ENCODE measurements around the gene WDR48. TPM values are rescaled to one million over a fixed set of nuclear protein-coding genes. Genes with fewer than 3 reads are reported as not detected.

The WDR48 gene
- total RNA-seq, 1 donor from 2014 or later, result 36.7 TPM

GRCh38 chr3:39064646-39065045 lies 12.8 kb downstream of the WDR48 start:
- TF ChIP-seq CTCF (IDR thresholded peaks at IDR 0.05), result no peak
- Histone ChIP-seq H3K4me3 (no peak overlapping the region), H3K27ac (no peak overlapping the region), H3K27me3 (no peaks in the 10 kb centered on the region), H3K4me1 (no peaks in the 10 kb centered on the region), H3K9me3 (no peaks in the 10 kb centered on the region), H3K36me3 (peaks cover 41% of the 10 kb centered on the region)
- DNase-seq, result no peak
- intact Hi-C loops (cut with DNase I), result no loop called here
- ATAC-seq, result no peak

- ATAC-seq (peak; percentile 82), DNase-seq (no peak)
- no peaks in the 10 kb centered on the region for H3K9me3 ChIP-seq
- H3K4me1 ChIP-seq, result no peaks in the 10 kb centered on the region
- H3K36me3 ChIP-seq, result peaks cover 46% of the 10 kb centered on the region
- intact Hi-C loops (cut with DNase I), result no loop called here
- TF ChIP-seq CTCF (IDR thresholded peaks at IDR 0.05), result no peak
- no peaks in the 10 kb centered on the region for H3K27me3 ChIP-seq
- H3K27ac ChIP-seq, result no peak overlapping the region
- H3K4me3 ChIP-seq, result no peak overlapping the region
These were observed 13.4 kb downstream of the WDR48 start for GRCh38 chr3:39065197-39065596.

GRCh38 chr3:39067286-39067685 lies 15.5 kb downstream of the WDR48 start:
- no peak overlapping the region for H3K27ac ChIP-seq
- no peaks in the 10 kb centered on the region for H3K27me3 ChIP-seq
- H3K4me1 ChIP-seq, result no peaks in the 10 kb centered on the region
- TF ChIP-seq CTCF (IDR thresholded peaks at IDR 0.05), result no peak
- H3K36me3 ChIP-seq, result peaks cover 62% of the 10 kb centered on the region
- H3K9me3 ChIP-seq, result no peaks in the 10 kb centered on the region
- intact Hi-C loops (cut with DNase I), result no loop called here
- ATAC-seq (no peak), DNase-seq (no peak)
- no peak overlapping the region for H3K4me3 ChIP-seq

GRCh38 chr3:39068556-39068955 lies 16.7 kb downstream of the WDR48 start:
- no peaks in the 10 kb centered on the region for H3K27me3 ChIP-seq
- DNase-seq (no peak), ATAC-seq (no peak)
- H3K4me3 ChIP-seq, result no peak overlapping the region
- no peak overlapping the region for H3K27ac ChIP-seq
- intact Hi-C loops (cut with DNase I), result no loop called here
- H3K9me3 ChIP-seq, result no peaks in the 10 kb centered on the region
- peaks cover 72% of the 10 kb centered on the region for H3K36me3 ChIP-seq
- TF ChIP-seq CTCF (IDR thresholded peaks at IDR 0.05), result no peak
- H3K4me1 ChIP-seq, result no peaks in the 10 kb centered on the region

- H3K27me3 ChIP-seq, result no peaks in the 10 kb centered on the region
- no peaks in the 10 kb centered on the region for H3K9me3 ChIP-seq
- peaks cover 75% of the 10 kb centered on the region for H3K36me3 ChIP-seq
- H3K4me3 ChIP-seq, result no peak overlapping the region
- no peak for TF ChIP-seq CTCF (IDR thresholded peaks at IDR 0.05)
- DNase-seq (no peak), ATAC-seq (no peak)
- no peak overlapping the region for H3K27ac ChIP-seq
- no peaks in the 10 kb centered on the region for H3K4me1 ChIP-seq
- intact Hi-C loops (cut with DNase I), result no loop called here
These were observed 24.1 kb downstream of the WDR48 start for GRCh38 chr3:39075910-39076309.

- Histone ChIP-seq H3K4me1 (no peaks in the 10 kb centered on the region), H3K27me3 (no peaks in the 10 kb centered on the region), H3K4me3 (no peak overlapping the region), H3K9me3 (no peaks in the 10 kb centered on the region), H3K36me3 (peaks cover 66% of the 10 kb centered on the region), H3K27ac (no peak overlapping the region)
- no peak for DNase-seq
- intact Hi-C loops (cut with DNase I), result no loop called here
- TF ChIP-seq CTCF (IDR thresholded peaks at IDR 0.05), result no peak
- ATAC-seq, result no peak
These were observed 27.7 kb downstream of the WDR48 start for GRCh38 chr3:39079530-39079929.

All from upper lobe of right lung (tissue), 1 donor.